ENCODE results near the gene KIAA0753.

DNA sequence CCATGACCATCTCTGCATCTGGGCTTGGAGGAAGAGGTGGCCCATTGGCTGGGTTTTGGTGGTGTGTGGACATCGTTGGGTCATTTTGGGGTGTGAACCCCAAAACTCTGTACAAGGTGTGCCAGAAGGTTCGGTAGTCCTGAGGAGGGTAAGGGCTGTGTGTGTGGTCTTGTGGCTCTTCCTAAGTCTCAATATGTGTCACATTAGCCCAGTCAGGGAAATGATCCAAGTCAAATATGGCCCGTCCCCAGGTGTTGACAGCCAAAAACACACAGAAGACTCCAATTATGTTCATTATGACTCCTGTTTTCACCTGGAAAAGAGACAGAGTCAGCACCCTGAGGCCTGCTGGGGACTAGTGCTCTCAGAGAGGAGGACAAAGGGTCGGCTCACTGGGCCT lies 45.5 kb upstream of the KIAA0753 start:
- TF ChIP-seq POLR2A (IDR thresholded peaks at IDR 0.05; ENCODE audit: low read depth, low read length) (no peak), POLR2AphosphoS5 (IDR thresholded peaks at IDR 0.05; ENCODE audit: low read depth, low read length) (no peak)

Data from GM12891 (cell line).